GM12864 (cell line): ENCODE results near the gene TAF3.
A peak's percentile ranks its signal among the peaks of the same experiment; 100 is the strongest.
"Not testable (repeated sequence)": the region's sequence is repeated elsewhere in the genome, so short reads cannot be mapped to it uniquely, and the experiment has no call there.

Experiments used
- DNase-seq: peaks from one replicate; pipeline ENCODE4 v3.0.0-alpha.2; 2011; ENCODE audit warnings: low read depth
- H3K4me3 ChIP-seq: 2 replicates; pipeline ENCODE4 v1.5.1; 2011; ENCODE audit warnings: mild to moderate bottlenecking, low read depth, low read length, control low read depth
- TF ChIP-seq, protein P1 (sequence below): IDR thresholded peaks from 2 replicates; pipeline ENCODE4 v1.5.1; 2011; ENCODE audit warnings: low read depth, mild to moderate bottlenecking, moderate library complexity, low read length, control low read depth, inconsistent platforms; ENCODE audit errors: missing control alignments

TAF3 gene, protein sequence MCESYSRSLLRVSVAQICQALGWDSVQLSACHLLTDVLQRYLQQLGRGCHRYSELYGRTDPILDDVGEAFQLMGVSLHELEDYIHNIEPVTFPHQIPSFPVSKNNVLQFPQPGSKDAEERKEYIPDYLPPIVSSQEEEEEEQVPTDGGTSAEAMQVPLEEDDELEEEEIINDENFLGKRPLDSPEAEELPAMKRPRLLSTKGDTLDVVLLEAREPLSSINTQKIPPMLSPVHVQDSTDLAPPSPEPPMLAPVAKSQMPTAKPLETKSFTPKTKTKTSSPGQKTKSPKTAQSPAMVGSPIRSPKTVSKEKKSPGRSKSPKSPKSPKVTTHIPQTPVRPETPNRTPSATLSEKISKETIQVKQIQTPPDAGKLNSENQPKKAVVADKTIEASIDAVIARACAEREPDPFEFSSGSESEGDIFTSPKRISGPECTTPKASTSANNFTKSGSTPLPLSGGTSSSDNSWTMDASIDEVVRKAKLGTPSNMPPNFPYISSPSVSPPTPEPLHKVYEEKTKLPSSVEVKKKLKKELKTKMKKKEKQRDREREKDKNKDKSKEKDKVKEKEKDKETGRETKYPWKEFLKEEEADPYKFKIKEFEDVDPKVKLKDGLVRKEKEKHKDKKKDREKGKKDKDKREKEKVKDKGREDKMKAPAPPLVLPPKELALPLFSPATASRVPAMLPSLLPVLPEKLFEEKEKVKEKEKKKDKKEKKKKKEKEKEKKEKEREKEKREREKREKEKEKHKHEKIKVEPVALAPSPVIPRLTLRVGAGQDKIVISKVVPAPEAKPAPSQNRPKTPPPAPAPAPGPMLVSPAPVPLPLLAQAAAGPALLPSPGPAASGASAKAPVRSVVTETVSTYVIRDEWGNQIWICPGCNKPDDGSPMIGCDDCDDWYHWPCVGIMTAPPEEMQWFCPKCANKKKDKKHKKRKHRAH

DNA sequence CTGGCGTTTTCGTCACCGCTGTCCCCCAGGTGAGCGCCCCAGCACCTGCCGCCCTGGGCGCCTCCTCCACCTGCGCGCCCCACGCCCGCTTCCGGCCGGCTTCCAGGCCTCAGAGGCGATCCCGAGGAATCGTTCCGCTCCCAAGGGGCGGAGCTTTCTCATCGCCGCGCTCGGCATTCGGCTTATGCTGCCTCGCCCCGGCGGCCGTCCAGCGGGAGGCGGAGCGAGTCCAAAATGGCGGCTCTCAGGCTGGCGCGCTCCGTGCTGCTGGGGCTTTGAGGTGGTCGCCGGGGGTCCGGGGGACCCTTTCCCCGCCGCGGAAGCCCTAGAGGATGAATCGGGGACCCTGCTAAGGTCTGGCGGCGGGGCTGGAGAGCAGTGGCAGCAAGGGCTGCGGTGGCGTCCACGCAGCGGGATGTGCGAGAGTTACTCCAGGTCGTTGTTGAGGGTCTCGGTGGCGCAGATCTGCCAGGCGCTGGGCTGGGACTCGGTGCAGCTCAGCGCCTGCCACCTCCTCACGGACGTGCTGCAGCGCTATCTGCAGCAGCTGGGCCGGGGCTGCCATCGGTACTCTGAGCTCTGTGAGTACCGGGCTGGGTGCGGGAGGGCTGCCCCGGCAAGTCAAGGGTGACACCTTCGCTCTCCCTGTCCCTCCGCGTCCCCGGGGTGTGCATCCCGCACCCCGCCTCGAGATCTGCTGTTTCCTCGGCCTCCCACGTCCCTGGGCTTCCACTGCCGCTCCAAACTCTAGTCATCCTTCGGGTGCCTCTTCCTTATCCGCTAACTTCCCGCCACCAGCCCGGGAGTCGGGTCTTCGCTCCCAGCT, at the start of gene TAF3:
TSS of gene TAF3 (plus strand) at position 211 of the 826 bp plus-strand sequence. CDS start at position 416, 205 bp downstream.
- peak within 1 kb of the TSS; percentile 82 for H3K4me3 ChIP-seq
- DNase-seq: peak; percentile 60
- TF ChIP-seq, protein P1, sequence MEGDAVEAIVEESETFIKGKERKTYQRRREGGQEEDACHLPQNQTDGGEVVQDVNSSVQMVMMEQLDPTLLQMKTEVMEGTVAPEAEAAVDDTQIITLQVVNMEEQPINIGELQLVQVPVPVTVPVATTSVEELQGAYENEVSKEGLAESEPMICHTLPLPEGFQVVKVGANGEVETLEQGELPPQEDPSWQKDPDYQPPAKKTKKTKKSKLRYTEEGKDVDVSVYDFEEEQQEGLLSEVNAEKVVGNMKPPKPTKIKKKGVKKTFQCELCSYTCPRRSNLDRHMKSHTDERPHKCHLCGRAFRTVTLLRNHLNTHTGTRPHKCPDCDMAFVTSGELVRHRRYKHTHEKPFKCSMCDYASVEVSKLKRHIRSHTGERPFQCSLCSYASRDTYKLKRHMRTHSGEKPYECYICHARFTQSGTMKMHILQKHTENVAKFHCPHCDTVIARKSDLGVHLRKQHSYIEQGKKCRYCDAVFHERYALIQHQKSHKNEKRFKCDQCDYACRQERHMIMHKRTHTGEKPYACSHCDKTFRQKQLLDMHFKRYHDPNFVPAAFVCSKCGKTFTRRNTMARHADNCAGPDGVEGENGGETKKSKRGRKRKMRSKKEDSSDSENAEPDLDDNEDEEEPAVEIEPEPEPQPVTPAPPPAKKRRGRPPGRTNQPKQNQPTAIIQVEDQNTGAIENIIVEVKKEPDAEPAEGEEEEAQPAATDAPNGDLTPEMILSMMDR: no peak

DNA sequence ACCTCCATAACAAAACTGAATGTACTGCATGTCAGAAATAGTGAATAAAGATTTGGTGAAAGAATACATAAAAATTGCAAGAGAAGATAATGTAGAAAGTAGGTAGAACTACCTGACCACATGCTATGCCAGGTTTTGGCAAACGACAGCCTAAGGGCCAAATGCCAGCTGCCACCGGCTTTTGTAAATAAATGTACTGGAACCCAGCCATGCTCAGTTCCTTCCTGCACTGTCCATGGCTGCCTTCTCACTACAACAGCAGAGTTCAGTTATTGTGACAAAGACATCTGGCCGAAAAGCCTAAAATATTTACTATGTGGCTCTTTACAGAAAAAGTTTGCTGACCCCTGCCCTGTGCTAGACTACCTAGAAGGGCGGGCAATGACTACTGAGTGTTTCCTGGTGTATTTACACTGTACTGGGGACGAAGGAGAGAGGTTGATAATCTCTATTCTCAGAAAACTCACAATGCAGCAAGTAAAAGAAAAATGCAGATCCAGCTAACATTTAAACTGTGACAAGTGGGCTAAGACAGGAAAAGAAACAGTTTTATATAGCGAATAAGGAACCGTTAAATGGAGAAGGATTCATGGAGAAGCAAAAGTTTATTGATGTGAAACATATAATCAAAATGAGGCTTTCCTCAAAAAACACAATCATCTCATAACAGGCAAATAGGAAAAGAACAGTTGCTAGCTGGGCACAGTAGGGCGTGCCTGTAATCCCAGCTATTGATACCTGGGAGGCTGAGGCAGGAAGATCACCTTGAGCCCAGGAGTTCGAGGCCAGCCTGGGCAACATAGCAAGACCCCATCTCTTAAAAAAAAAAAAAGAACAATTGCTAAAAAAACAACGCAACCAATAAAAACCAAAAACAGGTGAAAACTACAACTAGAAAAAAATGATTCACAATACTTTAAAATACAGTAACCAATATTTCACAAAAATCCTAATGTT, 44.2 kb upstream of the TAF3 start:
- TF ChIP-seq, protein P1: no peak
- no peak overlapping the region for H3K4me3 ChIP-seq
- DNase-seq: no peak

DNA sequence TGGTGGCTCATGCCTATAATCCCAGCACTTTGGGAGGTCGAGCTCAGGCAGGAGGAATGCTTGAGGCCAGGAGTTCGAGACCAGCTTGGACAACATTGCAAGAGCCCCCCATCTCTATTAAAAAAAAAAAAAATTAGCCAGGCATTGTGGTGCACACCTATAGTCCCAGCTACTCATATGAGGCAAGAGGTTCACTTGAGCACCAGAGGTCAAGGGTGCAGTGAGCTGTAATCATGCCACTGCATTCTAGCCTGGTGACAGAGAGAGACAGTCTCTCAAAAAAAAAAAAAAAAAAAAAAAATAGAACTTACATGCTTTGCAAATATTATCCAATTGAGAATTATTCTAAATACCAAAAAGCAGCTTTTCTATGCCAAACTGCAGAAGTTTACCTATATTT, 41.5 kb upstream of the TAF3 start:
- TF ChIP-seq, protein P1: no peak

DNA sequence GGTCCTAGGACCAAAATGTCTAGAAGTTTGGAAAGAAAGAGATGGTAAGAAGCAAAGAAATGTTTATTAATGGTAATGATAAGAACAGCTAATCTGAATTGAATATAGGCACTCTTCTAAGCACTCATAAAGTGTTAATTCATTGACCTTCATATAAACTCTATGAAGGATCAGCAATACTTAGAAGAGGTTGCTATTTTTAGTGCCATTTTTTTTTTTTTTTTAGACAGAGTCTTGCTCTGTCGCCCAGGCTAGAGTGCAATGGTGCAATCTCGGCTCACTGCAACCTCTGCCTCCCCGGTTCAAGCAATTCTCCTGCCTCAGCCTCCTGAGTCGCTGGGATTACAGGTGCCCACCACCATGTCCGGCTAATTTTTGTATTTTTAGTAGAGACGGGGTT, 36.1 kb upstream of the TAF3 start:
- H3K4me3 ChIP-seq, DNase-seq: not testable (repeated sequence)

More for the DNA sequence above, 41.5 kb upstream of the TAF3 start:
- no peak for DNase-seq
- no peak overlapping the region for H3K4me3 ChIP-seq

DNA sequence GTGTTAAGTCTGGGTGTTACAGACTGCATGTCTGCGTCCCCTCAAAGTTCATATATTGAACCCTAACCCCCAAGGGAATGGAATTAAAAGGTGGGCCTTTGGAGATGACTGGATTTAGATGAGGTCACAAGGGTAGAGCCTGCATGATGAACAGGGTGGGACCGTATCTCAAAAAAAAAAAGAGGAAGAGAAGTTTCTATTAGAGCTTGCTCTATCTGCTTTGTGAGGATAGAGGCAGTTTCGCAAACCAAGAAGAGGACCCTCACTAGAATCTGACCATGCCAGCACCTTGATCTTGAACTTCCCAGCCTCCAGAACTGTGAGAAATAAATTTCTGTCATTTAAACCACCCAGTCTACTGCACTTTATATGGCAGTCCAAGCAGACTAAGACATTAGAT, 31.9 kb upstream of the TAF3 start:
- no peak for DNase-seq
- H3K4me3 ChIP-seq: no peak overlapping the region; the same call in 1 of the 2 replicates
- TF ChIP-seq, protein P1: no peak

DNA sequence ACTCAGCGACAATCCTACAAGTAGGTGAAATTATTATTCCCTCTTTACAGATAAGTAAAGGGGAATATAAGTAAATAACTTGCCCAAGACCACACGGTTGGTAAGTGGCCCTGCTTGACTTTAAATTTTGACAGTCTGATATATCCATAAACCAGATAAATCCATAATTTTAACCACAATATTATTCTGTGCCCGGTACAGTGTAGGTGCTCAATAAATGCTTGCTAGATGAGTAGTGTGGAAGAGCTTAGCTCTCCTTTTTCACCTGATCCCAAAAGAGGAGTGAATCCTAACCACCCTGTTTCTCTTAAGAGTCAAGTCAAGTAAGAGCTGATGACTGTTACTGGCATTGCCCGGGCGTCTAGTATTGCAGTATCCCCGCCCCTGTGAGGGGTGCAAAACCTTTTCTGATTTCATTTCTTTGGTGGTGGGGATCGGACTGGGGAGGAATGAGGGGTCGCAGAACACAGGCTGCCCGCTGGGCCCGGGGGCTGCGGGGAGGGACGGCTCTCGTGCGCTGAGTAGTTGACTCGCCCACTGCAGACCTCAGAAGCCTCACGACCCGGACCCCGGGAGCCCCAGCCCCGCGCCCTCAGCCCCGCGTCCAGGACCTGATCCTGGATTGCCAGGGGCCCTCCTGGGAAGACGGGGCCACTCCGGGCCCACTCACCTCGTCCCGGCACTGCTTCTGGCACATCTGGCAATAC, 31.0 kb upstream of the TAF3 start:
- DNase-seq: no peak
- peak overlapping the region; percentile 70 for H3K4me3 ChIP-seq
- TF ChIP-seq, protein P1: no peak
